MCF 10A (cell line): Measurements from ENCODE around the gene MET. TPM values are rescaled to one million over a fixed set of nuclear protein-coding genes. Genes with fewer than 3 reads are reported as not detected.
A peak's percentile ranks its signal among the peaks of the same experiment; 100 is the strongest.

Experiments used
- BruUV-seq: library from RNA; stranded (reverse); fragments of 400-500 nt; replicated peaks from 2 replicates; lab custom pipeline; 2021; lab: Mats Ljungman, UMichigan
- CTCF ChIA-PET: fragments of 300-600 bp; sonication (Branson Sonifier 250); formaldehyde crosslinking; extraction: SDS; loops from one replicate; lab custom pipeline; 2021; ENCODE audit warnings: antibody characterized with exemption, inconsistent platforms; lab: Yijun Ruan, JAX
- POLR2A ChIA-PET: fragments of 300-600, 350-650 bp; sonication (Branson Sonifier 250); formaldehyde crosslinking; extraction: SDS; loops from one replicate; lab custom pipeline; 2020; ENCODE audit warnings: antibody characterized with exemption, inconsistent platforms; lab: Yijun Ruan, JAX
- DNase-seq: peaks from one replicate; pipeline ENCODE4 v3.0.0-alpha.2; 2018; ENCODE audit not compliant: unreplicated experiment
- H3K27ac Mint-ChIP-seq: one replicate; pipeline ENCODE4 v1.8.0; 2022; ENCODE audit warnings: mild to moderate bottlenecking, low read depth, mixed read lengths; ENCODE audit not compliant: unreplicated experiment
- H3K27me3 Mint-ChIP-seq: one replicate; pipeline ENCODE4 v1.8.0; 2022; ENCODE audit warnings: mixed read lengths; ENCODE audit not compliant: insufficient read depth, unreplicated experiment
- H3K36me3 Mint-ChIP-seq: one replicate; pipeline ENCODE4 v1.8.0; 2022; ENCODE audit warnings: mild to moderate bottlenecking, moderate library complexity, mixed read lengths; ENCODE audit not compliant: insufficient read depth, unreplicated experiment
- H3K4me1 Mint-ChIP-seq: one replicate; pipeline ENCODE4 v1.8.0; 2022; ENCODE audit warnings: mixed read lengths; ENCODE audit not compliant: insufficient read depth, unreplicated experiment
- H3K4me3 Mint-ChIP-seq: one replicate; pipeline ENCODE4 v1.8.0; 2022; ENCODE audit warnings: mild to moderate bottlenecking, moderate library complexity, mixed read lengths; ENCODE audit not compliant: unreplicated experiment
- H3K9me3 Mint-ChIP-seq: one replicate; pipeline ENCODE4 v1.8.0; 2022; ENCODE audit warnings: mixed read lengths; ENCODE audit not compliant: unreplicated experiment
- CTCF ChIP-seq: fragments of 200-600 bp; IDR thresholded peaks from one replicate; pipeline ENCODE4 v1.8.0; 2022; ENCODE audit warnings: antibody characterized with exemption, mild to moderate bottlenecking; ENCODE audit not compliant: unreplicated experiment
- intact Hi-C: fragments of 100-400 bp; cut with micrococcal nuclease; formaldehyde crosslinking; loops from 2 replicates; pipeline ENCODE4 v1.14.1; 2022
- total RNA-seq: library from RNA; stranded (reverse); gene quantifications from 2 replicates; pipeline ENCODE4 v1.2.3, GENCODE V29; 2022

MET gene
- total RNA-seq, 1 experiment from 2014 or later: 129 TPM

DNA sequence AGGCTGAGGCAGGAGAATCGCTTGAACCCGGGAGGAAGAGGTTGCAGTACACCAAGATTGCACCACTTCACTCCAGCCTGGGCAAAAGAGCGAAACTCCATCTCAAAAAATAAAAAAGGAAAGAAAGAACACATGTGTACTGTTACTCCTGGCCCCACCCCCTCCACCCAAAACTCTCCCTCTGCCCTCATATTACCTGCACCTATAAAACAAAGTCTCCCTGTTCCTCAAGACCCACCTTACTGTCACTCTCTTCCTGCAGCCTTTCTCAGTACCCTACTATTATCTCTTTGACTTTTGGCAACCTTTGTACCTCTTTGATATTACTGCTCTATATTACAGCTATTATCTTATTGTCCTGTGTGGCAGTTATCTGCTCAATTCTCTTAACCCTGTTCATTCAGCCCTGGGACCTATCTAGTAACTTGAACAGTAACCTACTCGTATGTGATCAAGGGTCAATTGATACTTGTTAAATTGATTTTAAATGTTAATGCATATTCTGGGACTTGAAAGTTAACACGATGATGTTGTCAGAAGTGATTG, 121.9 kb downstream of the MET start:
- DNase-seq: no peak
- no peak for TF ChIP-seq CTCF
- Mint-ChIP-seq H3K9me3 (no peaks in the 10 kb centered on the region), H3K27me3 (no peaks in the 10 kb centered on the region), H3K4me1 (peaks cover 9% of the 10 kb centered on the region), H3K36me3 (peaks cover 38% of the 10 kb centered on the region), H3K27ac (peak overlapping the region; percentile 10), H3K4me3 (no peak overlapping the region)
- CTCF ChIA-PET: interaction anchor here (0.6 to 1.1 kb wide), 5 partner anchors 41 to 202 kb away, joined by 3 to 4 read pairs (median 3); no protein-coding TSS in a partner anchor
- no TSS peak for BruUV-seq
- intact Hi-C loops: no loop called here
- POLR2A ChIA-PET: interaction anchor here (0.7 to 1.3 kb wide), 2 partner anchors 16 to 165 kb away, joined by 3 read pairs; no protein-coding TSS in a partner anchor

DNA sequence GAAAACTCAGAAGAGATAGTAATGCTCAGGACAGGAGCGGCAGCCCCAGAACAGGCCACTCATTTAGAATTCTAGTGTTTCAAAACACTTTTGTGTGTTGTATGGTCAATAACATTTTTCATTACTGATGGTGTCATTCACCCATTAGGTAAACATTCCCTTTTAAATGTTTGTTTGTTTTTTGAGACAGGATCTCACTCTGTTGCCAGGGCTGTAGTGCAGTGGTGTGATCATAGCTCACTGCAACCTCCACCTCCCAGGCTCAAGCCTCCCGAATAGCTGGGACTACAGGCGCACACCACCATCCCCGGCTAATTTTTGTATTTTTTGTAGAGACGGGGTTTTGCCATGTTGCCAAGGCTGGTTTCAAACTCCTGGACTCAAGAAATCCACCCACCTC, 124.5 kb downstream of the MET start:
- CTCF ChIA-PET: interaction anchor here (1.3 kb wide), 1 partner anchor 125 kb away, joined by 3 read pairs; the partner anchor contains the start of gene MET
- H3K27ac Mint-ChIP-seq: no peak overlapping the region
- peaks cover 15% of the 10 kb centered on the region for H3K4me1 Mint-ChIP-seq
- H3K9me3 Mint-ChIP-seq: no peaks in the 10 kb centered on the region
- no peak overlapping the region for H3K4me3 Mint-ChIP-seq
- H3K36me3 Mint-ChIP-seq: peaks cover 54% of the 10 kb centered on the region
- intact Hi-C loops: no loop called here
- DNase-seq: no peak
- TF ChIP-seq CTCF: no peak
- BruUV-seq: no TSS peak
- no peaks in the 10 kb centered on the region for H3K27me3 Mint-ChIP-seq
- POLR2A ChIA-PET: interaction anchor here (1.3 to 2.2 kb wide), 2 partner anchors 124 to 131 kb away, joined by 3 to 14 read pairs; partner anchors contain the start of gene MET

DNA sequence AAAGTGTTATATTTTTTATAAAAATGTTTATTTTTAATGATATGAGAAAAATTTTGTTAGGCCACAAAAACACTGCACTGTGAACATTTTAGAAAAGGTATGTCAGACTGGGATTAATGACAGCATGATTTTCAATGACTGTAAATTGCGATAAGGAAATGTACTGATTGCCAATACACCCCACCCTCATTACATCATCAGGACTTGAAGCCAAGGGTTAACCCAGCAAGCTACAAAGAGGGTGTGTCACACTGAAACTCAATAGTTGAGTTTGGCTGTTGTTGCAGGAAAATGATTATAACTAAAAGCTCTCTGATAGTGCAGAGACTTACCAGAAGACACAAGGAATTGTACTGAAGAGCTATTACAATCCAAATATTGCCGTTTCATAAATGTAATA, 125.6 kb downstream of the MET start:
- H3K27ac Mint-ChIP-seq: no peak overlapping the region

More for the DNA sequence above, 125.6 kb downstream of the MET start:
- peaks cover 19% of the 10 kb centered on the region for H3K4me1 Mint-ChIP-seq
- H3K9me3 Mint-ChIP-seq: no peaks in the 10 kb centered on the region
- BruUV-seq: TSS peak; percentile 31
- no peak for DNase-seq
- peaks cover 49% of the 10 kb centered on the region for H3K36me3 Mint-ChIP-seq
- ChIA-PET POLR2A (interaction anchor here (0.5 to 2.2 kb wide), 9 partner anchors 18 to 539 kb away, joined by 3 to 14 read pairs (median 4); partner anchors contain the start of gene MET), CTCF (interaction anchor here (0.6 to 1.3 kb wide), 3 partner anchors 99 to 543 kb away, joined by 3 to 4 read pairs (median 3); partner anchors contain the start of gene MET)
- H3K4me3 Mint-ChIP-seq: no peak overlapping the region
- no peak for TF ChIP-seq CTCF
- intact Hi-C loops: no loop called here
- H3K27me3 Mint-ChIP-seq: no peaks in the 10 kb centered on the region
